ENCODE data around the gene NTSR2. TPM values are rescaled to one million over a fixed set of nuclear protein-coding genes. Genes with fewer than 3 reads are reported as not detected.

Gene NTSR2
- total RNA-seq, 1 donor from 2014 or later: not detected

DNA sequence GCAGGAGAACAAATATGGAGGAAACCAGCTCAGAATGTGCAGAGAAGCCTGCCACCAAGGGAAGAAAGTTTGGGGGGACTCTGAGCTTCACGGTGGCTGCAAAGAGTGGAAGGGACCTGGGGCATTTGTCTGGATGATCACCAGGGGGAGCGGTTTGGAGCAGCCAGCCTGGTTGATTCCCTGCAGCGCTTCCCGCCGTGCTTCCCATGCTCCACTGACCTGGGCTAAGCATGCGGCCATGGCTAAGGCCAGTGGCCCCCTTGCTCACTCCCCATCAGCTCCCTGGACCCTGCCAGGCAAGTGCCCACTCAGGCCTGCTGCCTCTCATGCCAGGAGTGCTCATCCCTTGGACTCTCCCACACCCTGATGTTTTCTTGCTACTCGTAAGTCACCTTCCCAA lies 27.0 kb downstream of the NTSR2 start:
- DNase-seq (ENCODE audit: extremely low spot score in 2 of 2): no peak
- H3K4me3 ChIP-seq: no peak overlapping the region
- no peaks in the 10 kb centered on the region for H3K9me3 ChIP-seq
- H3K36me3 ChIP-seq: peaks cover 0 to 21% of the 10 kb centered on the region in 2 donors
- H3K27me3 ChIP-seq: no peaks in the 10 kb centered on the region
- no peaks in the 10 kb centered on the region for H3K4me1 ChIP-seq
- TF ChIP-seq POLR2A (IDR thresholded peaks at IDR 0.05) (no peak), POLR2AphosphoS5 (IDR thresholded peaks at IDR 0.05; ENCODE audit: insufficient read depth in 1 of 2, low read depth in 1 of 2) (no peak)
- TF ChIP-seq, protein P1, sequence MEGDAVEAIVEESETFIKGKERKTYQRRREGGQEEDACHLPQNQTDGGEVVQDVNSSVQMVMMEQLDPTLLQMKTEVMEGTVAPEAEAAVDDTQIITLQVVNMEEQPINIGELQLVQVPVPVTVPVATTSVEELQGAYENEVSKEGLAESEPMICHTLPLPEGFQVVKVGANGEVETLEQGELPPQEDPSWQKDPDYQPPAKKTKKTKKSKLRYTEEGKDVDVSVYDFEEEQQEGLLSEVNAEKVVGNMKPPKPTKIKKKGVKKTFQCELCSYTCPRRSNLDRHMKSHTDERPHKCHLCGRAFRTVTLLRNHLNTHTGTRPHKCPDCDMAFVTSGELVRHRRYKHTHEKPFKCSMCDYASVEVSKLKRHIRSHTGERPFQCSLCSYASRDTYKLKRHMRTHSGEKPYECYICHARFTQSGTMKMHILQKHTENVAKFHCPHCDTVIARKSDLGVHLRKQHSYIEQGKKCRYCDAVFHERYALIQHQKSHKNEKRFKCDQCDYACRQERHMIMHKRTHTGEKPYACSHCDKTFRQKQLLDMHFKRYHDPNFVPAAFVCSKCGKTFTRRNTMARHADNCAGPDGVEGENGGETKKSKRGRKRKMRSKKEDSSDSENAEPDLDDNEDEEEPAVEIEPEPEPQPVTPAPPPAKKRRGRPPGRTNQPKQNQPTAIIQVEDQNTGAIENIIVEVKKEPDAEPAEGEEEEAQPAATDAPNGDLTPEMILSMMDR (IDR thresholded peaks at IDR 0.05): no peak
- H3K27ac ChIP-seq: no peak overlapping the region
- intact Hi-C loops (cut with DNase I): no loop called here

DNA sequence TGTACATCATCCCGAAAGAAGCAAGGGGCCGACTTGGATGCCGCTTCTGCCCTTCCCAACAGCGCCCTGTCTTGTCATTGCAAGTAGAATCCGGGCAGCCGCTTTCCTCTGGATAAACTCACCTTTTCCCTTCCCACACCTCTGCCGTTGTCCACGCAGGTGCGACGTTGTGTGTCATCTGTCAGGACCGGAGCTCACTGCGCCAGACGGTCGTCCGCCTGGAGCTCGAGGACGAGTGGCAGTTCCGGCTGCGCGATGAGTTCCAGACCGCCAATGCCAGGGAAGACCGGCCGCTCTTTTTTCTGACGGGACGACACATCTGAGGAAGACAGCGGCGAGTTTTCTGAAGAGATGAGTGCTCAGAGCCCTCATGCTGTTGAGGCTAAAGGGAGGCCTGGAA lies 29.9 kb downstream of the NTSR2 start:
- Histone ChIP-seq H3K27ac (no peak overlapping the region), H3K9me3 (no peaks in the 10 kb centered on the region), H3K4me1 (no peaks in the 10 kb centered on the region), H3K4me3 (no peak overlapping the region), H3K27me3 (no peaks in the 10 kb centered on the region), H3K36me3 (peaks cover 0 to 35% of the 10 kb centered on the region in 2 donors)
- TF ChIP-seq, protein P1 (IDR thresholded peaks at IDR 0.05): no peak
- intact Hi-C loops (cut with DNase I): no loop called here
- DNase-seq (ENCODE audit: extremely low spot score in 2 of 2): no peak

DNA sequence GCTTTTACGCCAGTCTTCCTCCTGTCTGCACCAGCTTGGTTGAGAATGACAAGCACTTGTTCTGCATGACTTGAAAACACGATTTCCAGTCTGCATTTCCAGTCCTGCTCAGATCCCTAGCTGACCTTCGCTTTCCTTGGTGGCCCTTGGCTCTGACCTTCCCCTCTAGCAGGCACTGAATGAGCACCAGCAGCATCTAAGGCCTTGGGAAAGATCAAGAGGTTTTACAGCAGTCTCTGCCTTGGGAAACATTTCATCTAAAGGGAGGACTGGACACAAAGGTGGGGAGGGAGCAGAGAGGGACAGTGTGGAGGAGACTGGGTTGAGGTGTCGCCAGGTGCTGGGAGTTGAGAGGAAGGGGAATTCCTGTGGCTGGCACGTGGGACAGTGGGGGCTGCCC lies 30.5 kb downstream of the NTSR2 start:
- TF ChIP-seq POLR2AphosphoS5 (IDR thresholded peaks at IDR 0.05; ENCODE audit: insufficient read depth in 1 of 2, low read depth in 1 of 2) (no peak), POLR2A (IDR thresholded peaks at IDR 0.05) (no peak)
- TF ChIP-seq, protein P1 (IDR thresholded peaks at IDR 0.05): no peak
- H3K36me3 ChIP-seq: peaks cover 0 to 42% of the 10 kb centered on the region in 2 donors
- DNase-seq (ENCODE audit: extremely low spot score in 2 of 2): no peak
- H3K27me3 ChIP-seq: no peaks in the 10 kb centered on the region
- H3K27ac ChIP-seq: no peak overlapping the region
- no peaks in the 10 kb centered on the region for H3K4me1 ChIP-seq
- H3K4me3 ChIP-seq: no peak overlapping the region
- no peaks in the 10 kb centered on the region for H3K9me3 ChIP-seq
- intact Hi-C loops (cut with DNase I): no loop called here

DNA sequence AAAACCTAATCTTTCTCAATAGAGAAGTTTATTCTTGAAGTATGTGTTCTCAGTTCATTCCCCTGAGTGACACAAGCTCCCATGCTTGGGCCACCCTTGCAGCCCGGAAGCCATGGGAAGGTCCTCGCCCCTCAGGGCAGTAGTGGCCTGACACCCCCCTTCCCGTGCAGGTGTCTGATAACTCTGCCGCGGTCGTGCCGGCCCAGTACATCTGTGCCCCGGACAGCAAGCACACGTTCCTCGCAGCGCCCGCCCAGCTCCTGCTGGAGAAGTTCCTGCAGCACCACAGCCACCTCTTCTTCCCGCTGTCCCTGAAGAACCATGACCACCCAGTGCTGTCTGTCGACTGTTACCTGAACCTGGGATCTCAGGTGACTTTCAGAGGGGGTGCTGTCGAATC lies 32.4 kb downstream of the NTSR2 start:
- no peak overlapping the region for H3K27ac ChIP-seq
- H3K4me3 ChIP-seq: no peak overlapping the region
- H3K4me1 ChIP-seq: no peaks in the 10 kb centered on the region
- peaks cover 0 to 53% of the 10 kb centered on the region in 2 donors for H3K36me3 ChIP-seq
- DNase-seq (ENCODE audit: extremely low spot score in 2 of 2): no peak
- TF ChIP-seq, protein P1 (IDR thresholded peaks at IDR 0.05): no peak
- TF ChIP-seq POLR2A (IDR thresholded peaks at IDR 0.05): no peak
- TF ChIP-seq POLR2AphosphoS5 (IDR thresholded peaks at IDR 0.05; ENCODE audit: insufficient read depth in 1 of 2, low read depth in 1 of 2): no peak
- H3K27me3 ChIP-seq: no peaks in the 10 kb centered on the region
- no peaks in the 10 kb centered on the region for H3K9me3 ChIP-seq
- intact Hi-C loops (cut with DNase I): no loop called here

DNA sequence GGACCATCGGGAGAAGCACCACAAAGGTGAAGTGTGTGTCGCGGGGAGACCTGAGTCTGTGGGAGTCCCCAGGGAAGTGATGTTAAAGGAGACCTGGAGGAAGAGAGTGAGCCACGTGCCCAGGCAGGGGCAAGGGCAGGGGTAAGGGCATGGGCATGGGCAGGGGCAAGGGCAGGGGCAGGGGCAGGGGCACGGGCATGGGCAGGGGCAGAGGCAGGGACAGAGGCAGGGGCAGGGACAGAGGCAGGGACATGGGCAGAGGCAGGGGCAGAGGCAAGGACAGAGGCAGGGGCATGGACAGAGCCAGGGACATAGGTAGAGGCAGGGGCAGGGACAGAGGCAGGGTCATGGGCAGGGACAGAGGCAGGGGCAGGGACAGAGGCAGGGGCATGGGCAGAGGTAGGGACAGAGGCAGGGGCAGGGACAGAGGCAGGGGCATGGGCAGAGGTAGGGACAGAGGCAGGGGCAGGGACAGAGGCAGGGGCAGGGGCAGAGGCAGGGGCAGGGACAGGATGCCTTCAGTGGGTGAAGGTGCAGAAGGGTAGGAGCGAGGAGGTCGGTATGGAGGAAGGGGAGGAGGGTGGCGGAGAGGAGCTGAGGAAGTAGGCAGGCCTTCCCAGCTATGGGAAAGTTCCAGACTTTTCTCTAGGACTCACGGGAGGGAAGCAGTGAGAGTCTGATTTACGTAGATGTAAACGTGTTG lies 33.3 kb downstream of the NTSR2 start:
- Histone ChIP-seq H3K4me3 (no peak overlapping the region), H3K4me1 (no peaks in the 10 kb centered on the region), H3K27ac (no peak overlapping the region), H3K36me3 (peaks cover 0 to 53% of the 10 kb centered on the region in 2 donors), H3K27me3 (no peaks in the 10 kb centered on the region), H3K9me3 (no peaks in the 10 kb centered on the region)
- TF ChIP-seq POLR2AphosphoS5 (IDR thresholded peaks at IDR 0.05; ENCODE audit: insufficient read depth in 1 of 2, low read depth in 1 of 2) (no peak), POLR2A (IDR thresholded peaks at IDR 0.05) (no peak)
- TF ChIP-seq, protein P1 (IDR thresholded peaks at IDR 0.05): no peak
- no peak for DNase-seq (ENCODE audit: extremely low spot score in 2 of 2)
- intact Hi-C loops (cut with DNase I): no loop called here
